AG04449 (cell line): ENCODE data around the gene HARBI1.

ENCODE experiments used
- CTCF ChIA-PET: fragments of 350-600 bp; formaldehyde crosslinking; extraction: SDS; loops from one replicate; lab custom pipeline; 2021; ENCODE audit warnings: antibody characterized with exemption; lab: Yijun Ruan, JAX
- POLR2A ChIA-PET: fragments of 400-600, 350-600 bp; formaldehyde crosslinking; extraction: SDS; loops from one replicate; lab custom pipeline; 2020; ENCODE audit warnings: antibody characterized with exemption, inconsistent platforms; lab: Yijun Ruan, JAX
- DNase-seq: peaks from one replicate; pipeline ENCODE4 v3.0.0-alpha.2; 2010; ENCODE audit warnings: low read depth, low spot score
- H3K4me3 ChIP-seq: 2 replicates; pipeline ENCODE4 v1.5.1; 2011; ENCODE audit warnings: low read depth, mild to moderate bottlenecking, control low read depth, low read length
- CTCF ChIP-seq: IDR thresholded peaks from one replicate; pipeline ENCODE4 v1.5.1; 2011; ENCODE audit warnings: mild to moderate bottlenecking, moderate library complexity, low read length, control low read depth, inconsistent platforms; ENCODE audit not compliant: insufficient read depth; ENCODE audit errors: missing control alignments

Gene HARBI1

DNA sequence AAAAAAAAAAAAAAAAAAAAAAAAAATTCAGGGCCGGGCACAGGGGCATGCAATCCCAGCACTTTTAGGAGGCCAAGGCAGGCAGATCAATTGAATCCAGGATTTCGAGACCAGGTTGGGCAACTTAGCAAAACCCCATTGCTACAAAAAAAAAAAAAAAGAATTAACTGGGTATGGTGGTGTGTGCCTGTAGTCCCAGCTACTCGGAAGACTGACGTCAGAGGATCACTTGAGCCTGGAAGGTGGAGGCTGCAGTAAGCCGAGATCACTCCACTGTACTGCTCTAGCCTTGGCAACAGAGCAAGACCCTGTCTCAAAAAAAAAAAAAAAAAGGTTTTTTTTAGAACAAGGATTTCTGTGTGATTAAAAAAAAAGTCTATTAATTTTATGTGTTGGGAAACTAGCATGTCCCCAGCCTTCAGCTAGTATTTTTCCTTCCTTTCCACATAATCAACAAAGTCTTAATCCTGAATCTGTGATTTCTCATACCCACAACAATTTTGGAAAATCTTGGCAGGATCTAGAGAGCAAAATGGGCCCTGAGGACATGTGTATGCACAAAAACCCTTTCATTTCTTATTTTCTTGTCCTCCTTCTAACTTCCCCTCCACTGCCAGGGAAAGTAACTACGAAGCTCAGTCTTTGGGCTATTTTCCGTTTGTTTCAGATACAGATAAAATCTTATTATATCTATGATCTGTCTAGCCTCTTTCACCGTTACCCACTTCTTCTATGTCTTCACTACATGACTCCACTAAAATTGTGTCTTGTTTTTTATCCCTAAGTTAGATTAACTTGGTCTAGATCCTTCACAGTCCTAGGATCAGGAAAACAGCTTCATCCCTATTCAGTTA is 17.5 kb downstream of the HARBI1 start:
- no peak overlapping the region for H3K4me3 ChIP-seq
- no peak for TF ChIP-seq CTCF
- no peak for DNase-seq
- POLR2A ChIA-PET: no interaction called here
- CTCF ChIA-PET: interaction anchor here (1.0 kb wide), 1 partner anchor 27 kb away, joined by 5 read pairs; no protein-coding TSS in a partner anchor

DNA sequence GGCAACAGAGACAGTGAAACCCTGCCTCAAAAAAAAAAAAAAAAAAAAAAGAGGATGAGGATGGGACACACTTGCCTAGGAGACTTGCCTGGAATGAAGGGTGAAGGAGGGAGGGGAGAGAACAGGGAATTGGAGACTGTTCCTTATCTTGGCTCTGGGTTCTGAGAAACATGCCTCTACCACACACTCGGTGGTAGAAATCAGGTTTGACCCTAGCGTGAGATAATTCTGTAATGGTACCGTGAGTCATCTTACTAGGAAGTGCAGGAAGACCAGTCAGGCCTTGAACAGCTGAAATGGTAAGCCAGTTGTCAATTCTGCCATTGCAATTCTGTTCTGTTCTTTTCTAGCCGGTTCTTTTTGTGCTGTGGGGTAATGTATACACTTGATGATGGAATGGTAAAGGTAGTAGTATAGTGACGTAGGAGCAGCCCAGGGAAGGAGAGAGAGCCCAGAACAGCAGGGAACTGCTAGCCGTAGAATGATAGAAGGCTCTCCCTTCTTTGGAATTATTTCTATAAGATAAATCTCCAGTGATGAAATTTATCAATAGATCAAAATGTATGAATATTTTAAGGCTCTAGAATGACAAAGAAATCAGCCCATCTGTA is 19.3 kb downstream of the HARBI1 start:
- ChIA-PET CTCF (no interaction called here), POLR2A (no interaction called here)
- H3K4me3 ChIP-seq: no peak overlapping the region
- no peak for TF ChIP-seq CTCF
- no peak for DNase-seq

DNA sequence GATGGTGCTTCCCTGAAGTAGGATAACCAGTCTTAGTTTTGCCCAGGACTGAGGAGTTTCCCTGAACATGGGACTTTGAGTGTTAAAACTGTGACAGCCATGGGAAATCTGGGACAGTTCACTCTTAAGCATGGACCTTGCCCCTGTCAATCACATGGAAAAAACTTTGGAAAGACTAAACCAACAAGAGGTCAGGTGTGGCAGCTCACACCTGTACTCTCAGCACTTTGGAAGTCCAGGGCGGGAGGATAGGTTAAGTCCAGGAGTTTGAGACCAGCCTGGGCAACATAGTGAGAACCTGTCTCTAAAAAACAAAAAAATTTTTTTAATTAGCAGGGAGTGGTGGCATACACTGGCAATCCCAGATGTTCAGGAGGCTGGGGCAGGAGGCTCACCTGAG is 19.9 kb downstream of the HARBI1 start:
- H3K4me3 ChIP-seq: no peak overlapping the region
- CTCF ChIA-PET: no interaction called here
- POLR2A ChIA-PET: no interaction called here
- DNase-seq: no peak
- TF ChIP-seq CTCF: no peak

DNA sequence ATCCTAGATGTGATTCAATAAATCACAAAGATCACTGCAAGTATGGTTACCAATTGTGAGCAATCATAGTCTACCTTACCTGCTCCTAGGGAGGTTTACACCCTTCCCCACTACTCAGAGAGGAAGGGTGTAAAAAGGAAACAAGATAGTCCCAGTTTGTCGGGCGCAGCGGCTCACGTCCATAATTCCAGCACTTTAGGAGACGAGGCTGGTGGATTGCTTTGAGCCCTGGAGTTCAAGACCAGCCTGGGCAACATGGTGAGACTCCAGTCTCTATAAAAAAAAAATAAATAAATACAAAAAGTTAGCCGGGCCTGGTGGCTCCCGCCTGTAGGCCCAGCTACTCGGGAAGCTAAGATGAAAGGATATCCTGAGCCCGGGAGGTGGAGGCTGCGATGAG is 22.2 kb downstream of the HARBI1 start:
- ChIA-PET POLR2A (no interaction called here), CTCF (interaction anchor here (1.4 kb wide), 1 partner anchor 24 kb away, joined by 4 read pairs; no protein-coding TSS in a partner anchor)
- TF ChIP-seq CTCF: no peak
- H3K4me3 ChIP-seq: no peak overlapping the region
- DNase-seq: no peak

DNA sequence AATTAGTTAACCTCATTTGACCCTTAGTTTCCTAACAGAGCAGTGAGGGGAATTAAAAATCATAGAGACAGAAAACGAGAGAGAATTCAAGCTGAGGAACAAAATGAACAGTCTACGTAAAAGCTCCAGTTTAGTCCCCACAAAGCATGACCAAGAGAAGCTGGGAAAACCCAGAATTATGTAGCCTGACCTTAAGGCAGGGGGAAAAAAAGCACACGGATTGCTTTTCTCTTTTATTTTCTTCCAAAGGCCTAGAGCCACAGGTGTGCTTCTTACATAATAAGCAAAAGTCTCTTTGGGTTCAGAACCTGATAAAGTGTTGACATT is 22.7 kb downstream of the HARBI1 start:
- TF ChIP-seq CTCF: no peak
- no peak for DNase-seq
- ChIA-PET POLR2A (interaction anchor here (0.5 to 1.3 kb wide), 4 partner anchors 17 to 141 kb away, joined by 3 to 6 read pairs (median 4); no protein-coding TSS in a partner anchor), CTCF (interaction anchor here (1.3 to 1.4 kb wide), 2 partner anchors 24 to 65 kb away, joined by 4 to 6 read pairs; no protein-coding TSS in a partner anchor)
- H3K4me3 ChIP-seq: peak overlapping the region; percentile 82
